Body of pancreas (tissue), 4 donors: Measurements from ENCODE around the gene ZNF275.

ENCODE experiments used
- POLR2A ChIP-seq, 3 donors: fragments of 450-650 bp; IDR thresholded peaks; one replicate each; pipeline ENCODE4 v1.6.1; 2016; ENCODE audit warnings: antibody characterized with exemption in 3 of 3, mild to moderate bottlenecking in 2 of 3
- TF ChIP-seq, protein P1 (sequence below), 7 experiments: fragments of 450-650 bp in 4 of 7; fragments of 200-600 bp in 3 of 7; sonication (generic) in 3 of 7; IDR thresholded peaks; one replicate each; pipeline ENCODE4 v1.5.1; 2016 to 2019; ENCODE audit warnings: antibody characterized with exemption in 7 of 7

DNA sequence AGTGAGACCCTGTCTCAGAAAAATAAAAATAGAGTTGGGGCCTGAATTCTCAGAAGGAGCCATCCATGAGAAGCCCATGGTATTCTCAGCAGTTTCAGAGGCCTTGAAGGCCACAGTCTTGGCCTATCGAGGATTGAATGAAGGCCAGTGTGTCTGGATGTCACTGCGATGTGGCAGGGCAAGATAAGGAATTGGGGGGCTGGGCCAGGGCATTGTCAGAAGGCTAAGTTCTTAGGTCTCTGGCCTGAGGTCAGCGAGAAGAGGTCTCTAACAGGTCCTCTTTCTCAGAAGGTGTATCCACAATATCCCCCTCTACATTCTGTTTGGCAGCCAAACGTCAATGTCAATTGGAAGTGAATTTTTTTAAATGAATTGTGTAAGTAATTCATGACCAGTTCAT, 5.7 kb downstream of the ZNF275 start:
- TF ChIP-seq, protein P1, sequence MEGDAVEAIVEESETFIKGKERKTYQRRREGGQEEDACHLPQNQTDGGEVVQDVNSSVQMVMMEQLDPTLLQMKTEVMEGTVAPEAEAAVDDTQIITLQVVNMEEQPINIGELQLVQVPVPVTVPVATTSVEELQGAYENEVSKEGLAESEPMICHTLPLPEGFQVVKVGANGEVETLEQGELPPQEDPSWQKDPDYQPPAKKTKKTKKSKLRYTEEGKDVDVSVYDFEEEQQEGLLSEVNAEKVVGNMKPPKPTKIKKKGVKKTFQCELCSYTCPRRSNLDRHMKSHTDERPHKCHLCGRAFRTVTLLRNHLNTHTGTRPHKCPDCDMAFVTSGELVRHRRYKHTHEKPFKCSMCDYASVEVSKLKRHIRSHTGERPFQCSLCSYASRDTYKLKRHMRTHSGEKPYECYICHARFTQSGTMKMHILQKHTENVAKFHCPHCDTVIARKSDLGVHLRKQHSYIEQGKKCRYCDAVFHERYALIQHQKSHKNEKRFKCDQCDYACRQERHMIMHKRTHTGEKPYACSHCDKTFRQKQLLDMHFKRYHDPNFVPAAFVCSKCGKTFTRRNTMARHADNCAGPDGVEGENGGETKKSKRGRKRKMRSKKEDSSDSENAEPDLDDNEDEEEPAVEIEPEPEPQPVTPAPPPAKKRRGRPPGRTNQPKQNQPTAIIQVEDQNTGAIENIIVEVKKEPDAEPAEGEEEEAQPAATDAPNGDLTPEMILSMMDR (IDR thresholded peaks at IDR 0.05) = no peak
- no peak for TF ChIP-seq POLR2A (IDR thresholded peaks at IDR 0.05)
